ENCODE measurements around the gene ERV3-1. TPM values are rescaled to one million over a fixed set of nuclear protein-coding genes. Genes with fewer than 3 reads are reported as not detected.
A peak's percentile ranks its signal among the peaks of the same experiment; 100 is the strongest.
"Not testable (repeated sequence)": the region's sequence is repeated elsewhere in the genome, so short reads cannot be mapped to it uniquely, and the experiment has no call there.

The ERV3-1 gene
- total RNA-seq, 3 donors from 2014 or later: 4.6 to 5.5 (median 4.8) TPM

DNA sequence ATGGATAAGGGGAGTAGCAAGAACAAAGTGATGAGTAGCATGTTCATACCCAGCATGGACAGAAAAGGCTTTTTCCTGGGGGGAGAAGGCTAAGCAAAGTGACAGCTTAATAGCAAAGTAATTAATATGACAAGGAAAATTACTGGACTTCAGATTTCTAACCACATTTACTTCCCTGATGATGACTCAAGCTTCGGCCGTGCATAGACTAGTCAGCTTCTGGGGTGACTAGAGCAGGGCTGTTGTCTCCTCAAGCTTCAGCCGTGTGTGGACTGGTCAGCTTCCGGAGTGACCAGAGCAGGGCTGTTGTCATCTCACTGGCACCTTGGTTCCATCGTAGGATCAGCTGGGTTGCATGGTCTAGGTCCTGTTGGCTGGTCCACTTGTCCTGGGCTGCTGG is 13.5 kb downstream of the ERV3-1 start:
- H3K9me3 Mint-ChIP-seq: peaks cover 83% of the 10 kb centered on the region
- peaks cover 33% of the 10 kb centered on the region for H3K36me3 Mint-ChIP-seq (ENCODE audit: insufficient read depth)
- DNase-seq (no peak), ATAC-seq (no peak)
- H3K4me1 Mint-ChIP-seq (ENCODE audit: low read depth): no peaks in the 10 kb centered on the region
- no peak overlapping the region for H3K4me3 Mint-ChIP-seq
- no peaks in the 10 kb centered on the region for H3K27me3 Mint-ChIP-seq (ENCODE audit: low read depth)

DNA sequence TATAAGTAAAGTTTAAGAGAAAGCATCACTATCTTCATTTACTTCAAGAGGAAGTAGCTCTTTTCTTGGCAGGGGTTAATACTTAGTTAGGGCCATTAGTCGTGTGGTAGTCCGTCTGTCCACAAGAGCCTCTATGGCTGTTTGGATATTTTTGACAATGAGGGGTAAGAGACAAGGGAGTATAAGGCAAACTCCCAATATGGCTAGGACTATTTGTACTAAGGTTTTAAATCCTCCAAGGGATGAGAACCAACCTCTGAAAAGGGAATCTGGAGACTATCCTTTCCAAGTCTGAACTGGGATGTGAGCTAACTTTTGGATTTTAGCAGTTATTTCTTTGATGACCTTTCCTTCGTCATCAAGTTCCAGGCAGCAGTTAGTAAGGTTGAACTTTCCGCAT is 15.6 kb downstream of the ERV3-1 start, which contains the start of gene ZNF117:
Gene ZNF117, minus strand, starts transcription at position 101 of the 400 bp plus-strand sequence.
- Mint-ChIP-seq H3K9me3 (peaks cover 88% of the 10 kb centered on the region), H3K36me3 (ENCODE audit: insufficient read depth) (peaks cover 47% of the 10 kb centered on the region), H3K4me1 (ENCODE audit: low read depth) (no peaks in the 10 kb centered on the region), H3K4me3 (no peak within 1 kb of the TSS), H3K27me3 (ENCODE audit: low read depth) (no peaks in the 10 kb centered on the region)
- ATAC-seq (no peak), DNase-seq (no peak)

- DNase-seq: no peak
- no peaks in the 10 kb centered on the region for H3K4me1 Mint-ChIP-seq (ENCODE audit: low read depth)
- no peaks in the 10 kb centered on the region for H3K27me3 Mint-ChIP-seq (ENCODE audit: low read depth)
- H3K4me3 Mint-ChIP-seq: no peak overlapping the region
- H3K36me3 Mint-ChIP-seq (ENCODE audit: insufficient read depth): peaks cover 47% of the 10 kb centered on the region
- H3K9me3 Mint-ChIP-seq: peaks cover 83% of the 10 kb centered on the region
- no peak for ATAC-seq
Observed at GRCh38 chr7:64990216-64990615, 16.3 kb downstream of the ERV3-1 start.

DNA sequence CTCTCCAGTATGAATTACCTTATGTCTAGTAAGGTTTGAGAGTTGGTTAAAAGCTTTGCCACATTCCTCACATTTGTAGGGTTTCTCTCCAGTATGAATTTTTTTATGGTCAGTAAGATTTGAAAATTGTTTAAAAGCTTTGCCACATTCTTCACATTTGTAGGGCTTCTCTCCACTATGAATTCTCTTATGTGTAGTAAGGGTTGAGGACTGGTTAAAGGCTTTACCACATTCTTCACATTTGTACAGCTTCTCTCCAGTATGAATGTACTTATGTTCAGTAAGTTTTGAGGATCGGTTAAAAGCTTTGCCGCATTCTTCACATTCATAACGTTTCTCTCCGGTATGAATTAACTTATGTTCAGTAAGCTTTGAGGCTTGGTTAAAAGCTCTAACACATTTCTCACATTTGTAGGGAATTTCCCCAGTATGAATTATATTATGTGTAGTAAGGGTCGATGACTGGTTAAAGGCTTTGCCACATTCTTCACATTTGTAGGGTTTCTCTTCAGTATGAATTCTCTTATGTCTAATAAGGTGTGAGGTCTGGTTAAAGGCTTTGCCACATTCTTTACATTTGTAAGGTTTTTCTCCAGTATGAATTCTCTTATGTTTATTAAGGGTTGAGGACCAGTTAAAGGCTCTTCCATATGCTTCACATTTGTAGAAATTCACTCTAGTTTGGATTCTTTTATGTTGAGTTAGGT is 27.8 kb downstream of the ERV3-1 start:
- ATAC-seq: no peak
- Mint-ChIP-seq H3K4me3 (no peak overlapping the region), H3K27me3 (ENCODE audit: low read depth) (no peaks in the 10 kb centered on the region), H3K4me1 (ENCODE audit: low read depth) (no peaks in the 10 kb centered on the region), H3K9me3 (peaks cover 67% of the 10 kb centered on the region), H3K36me3 (ENCODE audit: insufficient read depth) (peaks cover 53% of the 10 kb centered on the region)
- no peak for DNase-seq

DNA sequence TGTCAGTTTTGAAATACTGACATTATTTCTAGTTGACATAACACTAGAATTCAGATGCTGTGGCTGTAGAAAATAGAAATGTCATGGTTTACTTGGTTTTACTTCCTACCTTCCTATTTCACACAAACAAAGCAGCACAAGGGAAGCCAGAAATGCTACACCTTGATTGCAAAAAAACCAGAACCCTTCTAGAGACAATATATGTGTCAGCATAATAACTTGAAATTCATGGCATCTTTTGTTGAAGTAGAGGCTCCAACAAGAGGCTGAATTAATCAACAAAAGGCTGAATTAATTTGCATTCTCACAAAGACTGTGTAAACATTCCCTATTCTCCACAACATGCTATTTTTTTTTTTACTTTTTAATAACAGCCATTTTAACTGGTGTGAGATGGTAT is 40.9 kb downstream of the ERV3-1 start:
- Mint-ChIP-seq H3K27me3 (ENCODE audit: low read depth) (no peaks in the 10 kb centered on the region), H3K4me3 (no peak overlapping the region), H3K36me3 (ENCODE audit: insufficient read depth) (no peaks in the 10 kb centered on the region), H3K4me1 (ENCODE audit: low read depth) (no peaks in the 10 kb centered on the region), H3K9me3 (peaks cover 42% of the 10 kb centered on the region)
- ATAC-seq: no peak
- no peak for DNase-seq

DNA sequence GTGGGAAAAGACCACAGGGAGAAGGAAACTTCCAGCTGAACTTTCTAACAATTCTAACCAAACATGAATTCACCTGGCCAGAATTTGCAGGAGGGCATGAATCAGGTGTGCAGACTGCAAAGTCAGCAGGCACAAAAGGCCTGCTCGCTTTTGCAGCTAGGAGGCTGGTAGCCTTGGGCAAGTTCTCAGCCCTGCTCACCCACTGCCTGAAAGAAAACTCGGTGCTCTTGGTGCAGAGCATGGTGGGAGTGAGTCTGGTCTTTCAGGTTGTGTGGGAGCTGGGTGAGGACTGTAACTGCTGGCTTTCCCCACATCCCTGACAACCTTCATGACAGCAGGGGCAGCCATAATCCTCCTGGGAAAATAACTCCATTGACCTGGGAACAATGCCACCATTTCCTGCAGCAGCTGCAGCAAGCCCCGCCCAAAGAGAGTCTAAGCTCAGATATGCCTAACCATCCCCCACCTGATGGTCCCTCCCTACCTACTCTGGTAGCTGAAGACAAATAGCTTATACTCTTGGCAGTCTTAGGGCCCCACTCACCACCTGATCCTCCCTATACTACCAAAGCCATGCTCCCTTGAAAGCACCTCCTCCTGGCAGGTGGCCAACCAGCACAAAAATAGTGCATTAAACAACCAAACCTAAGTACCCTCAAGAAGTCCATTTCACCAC is 47.3 kb downstream of the ERV3-1 start:
- Mint-ChIP-seq H3K9me3 (peaks cover 17% of the 10 kb centered on the region), H3K27me3 (ENCODE audit: low read depth) (peaks cover 7% of the 10 kb centered on the region), H3K4me3 (no peak overlapping the region), H3K4me1 (ENCODE audit: low read depth) (no peaks in the 10 kb centered on the region), H3K36me3 (ENCODE audit: insufficient read depth) (no peaks in the 10 kb centered on the region)
- no peak for DNase-seq
- ATAC-seq: no peak

- H3K9me3 Mint-ChIP-seq: no peaks in the 10 kb centered on the region
- peaks cover 48% of the 10 kb centered on the region for H3K27me3 Mint-ChIP-seq (ENCODE audit: low read depth)
- no peaks in the 10 kb centered on the region for H3K36me3 Mint-ChIP-seq (ENCODE audit: insufficient read depth)
- ATAC-seq: peak in 1 of 2 donors; percentile 34
- no peak overlapping the region for H3K4me3 Mint-ChIP-seq
- no peak for DNase-seq
- H3K4me1 Mint-ChIP-seq (ENCODE audit: low read depth): peaks cover 3% of the 10 kb centered on the region
Observed at GRCh38 chr7:64951250-64951848, 55.1 kb downstream of the ERV3-1 start.

GRCh38 chr7:64950673-64951072 is 55.8 kb downstream of the ERV3-1 start:
- H3K27me3 Mint-ChIP-seq (ENCODE audit: low read depth): peaks cover 53% of the 10 kb centered on the region
- H3K36me3 Mint-ChIP-seq (ENCODE audit: insufficient read depth); H3K4me1 Mint-ChIP-seq (ENCODE audit: low read depth); H3K4me3 Mint-ChIP-seq; H3K9me3 Mint-ChIP-seq; ATAC-seq; DNase-seq: not testable (repeated sequence)

DNA sequence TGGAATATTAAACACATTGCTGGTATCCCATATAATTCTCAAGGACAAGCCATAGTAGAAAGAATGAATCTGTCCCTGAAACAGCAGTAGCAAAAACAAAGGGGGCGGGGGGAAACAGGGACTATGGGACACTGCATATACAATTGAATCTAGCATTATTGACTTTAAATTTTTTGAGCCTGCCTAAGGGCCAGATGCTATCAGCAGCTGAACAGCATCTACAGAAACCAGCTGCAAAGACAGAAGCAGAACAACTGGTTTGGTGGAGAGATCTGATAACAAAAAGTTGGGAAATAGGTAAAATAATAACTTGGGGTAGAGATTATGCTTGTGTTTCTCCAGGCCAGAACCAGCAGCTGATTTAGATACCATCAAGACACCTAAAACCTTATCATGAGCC is 57.7 kb downstream of the ERV3-1 start:
- H3K4me1 Mint-ChIP-seq (ENCODE audit: low read depth); ATAC-seq; H3K36me3 Mint-ChIP-seq (ENCODE audit: insufficient read depth); DNase-seq; H3K9me3 Mint-ChIP-seq; H3K4me3 Mint-ChIP-seq: not testable (repeated sequence)
- H3K27me3 Mint-ChIP-seq (ENCODE audit: low read depth): peaks cover 67% of the 10 kb centered on the region

DNA sequence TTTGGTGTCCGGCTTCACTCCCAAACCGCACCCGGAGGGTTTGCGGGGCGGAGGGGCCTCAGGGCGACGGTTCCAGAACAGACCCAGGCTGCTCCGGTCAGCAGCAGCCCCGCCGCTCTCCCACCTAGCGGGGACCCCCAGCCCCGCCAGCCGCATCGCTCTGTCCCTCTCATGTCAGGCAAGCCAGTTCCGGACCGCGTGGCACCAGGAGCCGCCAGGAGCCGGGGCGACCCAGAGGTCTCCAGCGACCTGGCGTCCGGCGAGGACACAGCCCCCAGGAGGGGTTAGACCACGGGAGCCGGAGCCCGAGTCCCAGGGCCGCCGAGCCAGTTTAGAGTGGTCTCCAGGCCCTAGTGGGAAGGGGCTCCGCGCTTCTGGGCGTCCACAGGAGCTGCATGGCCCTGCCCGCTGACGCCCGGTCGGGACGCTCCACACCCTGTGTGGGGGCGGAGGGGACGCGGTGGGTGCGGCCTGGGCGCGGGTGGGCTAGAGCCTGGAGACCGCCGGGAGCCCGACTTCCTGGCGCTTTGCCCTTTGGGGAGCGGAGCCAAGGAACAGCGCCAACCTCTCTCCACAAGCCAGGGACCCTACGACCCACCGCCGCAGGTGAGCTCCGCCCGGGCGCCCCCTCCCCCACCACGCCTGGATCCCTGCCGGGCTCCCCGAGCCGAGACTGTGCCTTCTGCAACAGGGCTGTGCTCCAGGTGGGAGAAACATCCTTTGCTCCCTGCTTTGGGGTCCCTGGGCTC is 59.1 kb downstream of the ERV3-1 start:
- no peaks in the 10 kb centered on the region for H3K9me3 Mint-ChIP-seq
- H3K36me3 Mint-ChIP-seq (ENCODE audit: insufficient read depth): no peaks in the 10 kb centered on the region
- peak in 1 of 2 donors; percentile 27 for ATAC-seq
- H3K27me3 Mint-ChIP-seq (ENCODE audit: low read depth): peaks cover 68% of the 10 kb centered on the region
- no peak for DNase-seq
- no peak overlapping the region for H3K4me3 Mint-ChIP-seq
- peaks cover 3% of the 10 kb centered on the region for H3K4me1 Mint-ChIP-seq (ENCODE audit: low read depth)

DNA sequence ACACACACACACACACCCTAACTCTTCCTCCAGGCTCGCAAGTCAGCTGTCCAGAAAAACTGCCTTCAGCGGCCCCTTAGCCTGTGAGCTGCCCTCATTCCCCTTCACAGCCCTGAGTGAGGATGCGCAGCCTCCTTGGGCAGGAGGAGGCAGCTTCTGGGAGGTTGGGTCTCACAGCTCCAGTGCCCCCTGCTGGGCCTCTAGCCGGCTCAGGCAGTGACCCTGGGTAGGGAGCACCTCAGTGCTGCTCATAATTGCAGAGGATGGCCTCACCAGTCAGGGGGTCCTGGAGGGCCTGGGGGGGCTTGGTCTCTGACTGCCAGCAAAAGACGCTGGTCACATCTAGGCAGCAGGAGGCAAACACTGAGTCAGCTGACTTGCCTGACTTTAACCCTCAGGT is 59.7 kb downstream of the ERV3-1 start:
- Mint-ChIP-seq H3K9me3 (no peaks in the 10 kb centered on the region), H3K36me3 (ENCODE audit: insufficient read depth) (no peaks in the 10 kb centered on the region), H3K4me1 (ENCODE audit: low read depth) (peaks cover 3% of the 10 kb centered on the region), H3K27me3 (ENCODE audit: low read depth) (peaks cover 64% of the 10 kb centered on the region), H3K4me3 (no peak overlapping the region)
- DNase-seq (no peak), ATAC-seq (peak; percentile 40 to 52)

- H3K27me3 Mint-ChIP-seq (ENCODE audit: low read depth): peaks cover 58% of the 10 kb centered on the region
Observed at GRCh38 chr7:64945503-64946175, 60.8 kb downstream of the ERV3-1 start.

DNA sequence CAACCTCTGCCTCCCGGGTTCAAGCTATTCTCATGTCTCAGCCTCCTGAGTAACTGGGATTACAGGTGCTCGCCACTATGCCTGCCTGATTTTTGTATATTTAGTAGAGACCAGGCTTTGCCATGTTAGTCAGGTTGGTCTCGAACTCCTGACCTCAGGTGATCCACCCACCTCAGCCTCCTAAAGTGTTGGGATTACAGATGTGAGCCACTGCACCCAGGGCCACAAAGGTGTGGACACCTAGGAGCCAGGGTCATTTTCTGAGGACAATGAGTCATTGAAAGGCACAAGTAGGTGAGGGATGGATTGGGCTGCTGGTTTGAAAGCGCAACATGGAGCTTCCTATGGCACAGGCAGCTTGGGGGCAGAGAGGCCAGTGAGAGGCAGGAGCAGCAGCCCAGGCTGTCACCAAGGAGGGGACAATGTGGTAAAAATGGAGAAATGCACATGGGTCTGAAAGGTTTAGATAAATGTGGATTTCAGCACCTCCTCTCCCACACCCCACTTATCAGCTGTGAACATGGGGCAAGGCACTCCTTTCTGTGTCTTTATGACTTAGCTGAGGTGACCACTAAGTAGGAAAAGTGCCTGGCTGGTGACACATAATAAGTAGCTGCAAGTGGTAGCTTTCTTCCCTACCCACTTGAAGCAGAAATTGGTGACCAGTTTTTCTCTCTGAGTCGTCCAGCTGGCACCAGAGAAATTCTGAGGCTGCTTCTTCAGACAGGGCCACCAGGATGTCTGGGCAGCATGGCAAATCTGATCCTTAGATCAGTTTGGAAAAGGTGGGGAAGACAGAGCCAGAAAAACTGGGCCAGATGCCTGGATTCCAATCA is 61.6 kb downstream of the ERV3-1 start:
- H3K27me3 Mint-ChIP-seq (ENCODE audit: low read depth): peaks cover 51% of the 10 kb centered on the region

More at GRCh38 chr7:64945503-64946175, 60.8 kb downstream of the ERV3-1 start:
- no peaks in the 10 kb centered on the region for H3K36me3 Mint-ChIP-seq (ENCODE audit: insufficient read depth)
- H3K4me3 Mint-ChIP-seq: no peak overlapping the region
- DNase-seq (no peak), ATAC-seq (no peak)
- H3K9me3 Mint-ChIP-seq: no peaks in the 10 kb centered on the region
- peaks cover 2% of the 10 kb centered on the region for H3K4me1 Mint-ChIP-seq (ENCODE audit: low read depth)

More for the DNA sequence above, 61.6 kb downstream of the ERV3-1 start:
- not testable (repeated sequence) for H3K9me3 Mint-ChIP-seq; DNase-seq; ATAC-seq; H3K4me3 Mint-ChIP-seq; H3K36me3 Mint-ChIP-seq (ENCODE audit: insufficient read depth); H3K4me1 Mint-ChIP-seq (ENCODE audit: low read depth)
